HG03135 (cell line): ENCODE results near the gene VPS26C.

Source experiments
- ATAC-seq: cut with Tn5 transposase; IDR thresholded peaks from one replicate; pipeline ENCODE4 v1.9.1; 2021; ENCODE audit warnings: mild to moderate bottlenecking, moderate library complexity; ENCODE audit not compliant: unreplicated experiment

The VPS26C gene

GRCh38 chr21:37266515-37267221 is 466 bp downstream of the VPS26C start:
- ATAC-seq = peak; percentile 14

- no peak for ATAC-seq
Observed at GRCh38 chr21:37264808-37265207, 2.3 kb downstream of the VPS26C start.

GRCh38 chr21:37263827-37264600 is 3.1 kb downstream of the VPS26C start:
- no peak for ATAC-seq

GRCh38 chr21:37259426-37259825 is 7.7 kb downstream of the VPS26C start:
- ATAC-seq = no peak

GRCh38 chr21:37257967-37258877 is 8.9 kb downstream of the VPS26C start:
- ATAC-seq = peak; percentile 69

GRCh38 chr21:37257511-37257966 is 9.6 kb downstream of the VPS26C start:
- peak; percentile 24 for ATAC-seq

- no peak for ATAC-seq
Observed at GRCh38 chr21:37253991-37254390, 13.1 kb downstream of the VPS26C start.

- ATAC-seq = no peak
Observed at GRCh38 chr21:37251294-37251634, 15.9 kb downstream of the VPS26C start.

GRCh38 chr21:37249112-37249904 is 17.8 kb downstream of the VPS26C start:
- ATAC-seq = no peak

GRCh38 chr21:37248298-37248697 is 18.8 kb downstream of the VPS26C start:
- ATAC-seq = no peak

GRCh38 chr21:37245151-37245550 is 22.0 kb downstream of the VPS26C start:
- ATAC-seq = no peak

- ATAC-seq = no peak
Observed at GRCh38 chr21:37244501-37245095, 22.5 kb downstream of the VPS26C start.

- ATAC-seq = no peak
Observed at GRCh38 chr21:37243961-37244360, 23.2 kb downstream of the VPS26C start.

GRCh38 chr21:37241426-37241825 is 25.7 kb downstream of the VPS26C start:
- ATAC-seq = no peak

- ATAC-seq = no peak
Observed at GRCh38 chr21:37240978-37241377, 26.2 kb downstream of the VPS26C start.

GRCh38 chr21:37237764-37238163 is 29.4 kb downstream of the VPS26C start:
- ATAC-seq = no peak

- ATAC-seq = no peak
Observed at GRCh38 chr21:37237346-37237745, 29.8 kb downstream of the VPS26C start.

- ATAC-seq = no peak
Observed at GRCh38 chr21:37233551-37234146, 33.5 kb downstream of the VPS26C start.

- no peak for ATAC-seq
Observed at GRCh38 chr21:37232274-37233018, 34.7 kb downstream of the VPS26C start.
